PC-9 (cell line): ENCODE results near the gene LRGUK. TPM values are rescaled to one million over a fixed set of nuclear protein-coding genes. Genes with fewer than 3 reads are reported as not detected.
A peak's percentile ranks its signal among the peaks of the same experiment; 100 is the strongest.
"Not testable (repeated sequence)": the region's sequence is repeated elsewhere in the genome, so short reads cannot be mapped to it uniquely, and the experiment has no call there.

ENCODE experiments used
- Bru-seq: library from RNA; stranded (reverse); fragments of 400-500 nt; gene quantifications from one replicate; lab custom pipeline; 2021; lab: Mats Ljungman, UMichigan
- BruChase-seq, 2 experiments: library from RNA; stranded (reverse); fragments of 400-500 nt; gene quantifications; one replicate each; lab custom pipeline; 2021; lab: Mats Ljungman, UMichigan
- BruUV-seq: library from RNA; stranded (reverse); fragments of 400-500 nt; replicated peaks from 2 replicates; lab custom pipeline; 2021; lab: Mats Ljungman, UMichigan
- CTCF ChIA-PET: fragments of 300-600 bp; sonication (Branson Sonifier 250); formaldehyde crosslinking; loops from one replicate; lab custom pipeline; 2022; ENCODE audit warnings: antibody characterized with exemption; lab: Charles Lee
- POLR2A ChIA-PET: fragments of 300-600 bp; sonication (Branson Sonifier 250); formaldehyde crosslinking; loops from one replicate; lab custom pipeline; 2022; ENCODE audit warnings: antibody characterized with exemption; ENCODE audit not compliant: unreplicated experiment; lab: Charles Lee
- DNase-seq, 2 experiments: peaks; one replicate each; pipeline versions ENCODE4 v3.0.0 to v3.0.0-alpha.2; 2015 to 2022; ENCODE audit warnings: mixed read lengths in 1 of 2
- H2AFZ ChIP-seq: fragments of 200-600 bp; sonication (generic); 2 replicates; pipeline ENCODE4 v1.8.1; 2017; ENCODE audit warnings: antibody characterized with exemption
- H3F3A ChIP-seq: fragments of 200-600 bp; sonication (generic); 2 replicates; pipeline ENCODE4 v1.8.1; 2017; ENCODE audit warnings: antibody characterized with exemption, mild to moderate bottlenecking, low read depth; ENCODE audit not compliant: insufficient read depth
- H3K27ac ChIP-seq: fragments of 200-600 bp; sonication (generic); 2 replicates; pipeline ENCODE4 v1.6.1; 2016; ENCODE audit warnings: mixed run types
- H3K27me3 ChIP-seq: fragments of 200-600 bp; sonication (generic); 2 replicates; pipeline ENCODE4 v1.6.1; 2016; ENCODE audit warnings: low read depth, mixed run types; ENCODE audit not compliant: insufficient read depth
- H3K36me3 ChIP-seq: fragments of 200-600 bp; sonication (generic); 2 replicates; pipeline ENCODE4 v1.6.1; 2016; ENCODE audit warnings: low read depth, mixed run types
- H3K4me1 ChIP-seq: fragments of 200-600 bp; sonication (generic); replicated peaks from 2 replicates; pipeline ENCODE4 v1.6.1; 2016; ENCODE audit warnings: mixed run types; ENCODE audit not compliant: insufficient read depth
- H3K4me2 ChIP-seq: fragments of 200-600 bp; sonication (generic); 2 replicates; pipeline ENCODE4 v1.6.1; 2017; ENCODE audit warnings: mixed run types
- H3K4me3 ChIP-seq: fragments of 200-600 bp; sonication (generic); 2 replicates; pipeline ENCODE4 v1.6.1; 2016; ENCODE audit warnings: mixed run types
- H3K79me2 ChIP-seq: fragments of 200-600 bp; sonication (generic); 2 replicates; pipeline ENCODE4 v1.6.1; 2017; ENCODE audit warnings: low read depth, mixed run types
- H3K9me2 ChIP-seq: fragments of 200-600 bp; sonication (generic); 2 replicates; pipeline ENCODE4 v1.8.1; 2017; ENCODE audit warnings: mild to moderate bottlenecking; ENCODE audit not compliant: insufficient read depth
- H3K9me3 ChIP-seq: fragments of 200-600 bp; sonication (generic); 2 replicates; pipeline ENCODE4 v1.8.1; 2016; ENCODE audit warnings: low read depth; ENCODE audit not compliant: insufficient read depth
- H4K20me1 ChIP-seq: fragments of 200-600 bp; sonication (generic); 2 replicates; pipeline ENCODE4 v1.8.1; 2017; ENCODE audit not compliant: insufficient read depth
- EZH2 ChIP-seq: fragments of 200-600 bp; sonication (generic); IDR thresholded peaks from 2 replicates; pipeline ENCODE4 v1.8.0; 2017; ENCODE audit warnings: antibody characterized with exemption, low read depth
- intact Hi-C: fragments of 100-400 bp; cut with micrococcal nuclease; formaldehyde crosslinking; loops from one replicate; pipeline ENCODE4 v1.10.0; 2022; ENCODE audit not compliant: unreplicated experiment
- long read RNA-seq: library from polyadenylated mRNA; stranded (forward); transcript quantifications from one replicate; pipeline ENCODE4 v2.0.0, GENCODE V29; 2022
- total RNA-seq: library from RNA; stranded (reverse); gene quantifications from 2 replicates; pipeline ENCODE4 v1.2.3, GENCODE V29; 2021
- TF ChIP-seq, protein P1 (sequence below): fragments of 200-600 bp; sonication (generic); conservative IDR thresholded peaks from 2 replicates; pipeline ENCODE4 v1.6.1; 2017; ENCODE audit warnings: mixed run types, antibody characterized with exemption, mild to moderate bottlenecking, moderate library complexity

LRGUK gene, protein sequence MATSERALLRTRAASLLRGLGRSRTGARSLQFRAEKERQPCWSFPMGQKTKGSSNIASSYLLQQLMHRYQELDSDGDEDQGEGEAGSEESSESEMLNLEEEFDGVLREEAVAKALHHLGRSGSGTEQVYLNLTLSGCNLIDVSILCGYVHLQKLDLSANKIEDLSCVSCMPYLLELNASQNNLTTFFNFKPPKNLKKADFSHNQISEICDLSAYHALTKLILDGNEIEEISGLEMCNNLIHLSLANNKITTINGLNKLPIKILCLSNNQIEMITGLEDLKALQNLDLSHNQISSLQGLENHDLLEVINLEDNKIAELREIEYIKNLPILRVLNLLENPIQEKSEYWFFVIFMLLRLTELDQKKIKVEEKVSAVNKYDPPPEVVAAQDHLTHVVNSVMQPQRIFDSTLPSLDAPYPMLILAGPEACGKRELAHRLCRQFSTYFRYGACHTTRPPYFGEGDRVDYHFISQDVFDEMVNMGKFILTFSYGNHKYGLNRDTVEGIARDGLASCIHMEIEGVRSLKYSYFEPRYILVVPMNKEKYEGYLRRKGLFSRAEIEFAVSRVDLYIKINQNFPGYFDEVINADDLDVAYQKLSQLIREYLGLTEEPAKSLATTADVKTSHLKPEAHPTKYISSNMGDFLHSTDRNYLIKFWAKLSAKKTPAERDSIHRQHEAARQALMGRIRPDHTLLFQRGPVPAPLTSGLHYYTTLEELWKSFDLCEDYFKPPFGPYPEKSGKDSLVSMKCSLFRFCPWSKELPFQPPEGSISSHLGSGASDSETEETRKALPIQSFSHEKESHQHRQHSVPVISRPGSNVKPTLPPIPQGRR
- 0.60 and 2.3 TPM in 2 replicates for total RNA-seq
- percentile 35 among the genes with signal in this experiment for Bru-seq, nascent RNA
- BruChase-seq, experiment 1, labeled RNA remaining after a 2-hour chase = percentile 41 among the genes with signal in this experiment
- BruChase-seq, experiment 2, labeled RNA remaining after a 6-hour chase = percentile 33 among the genes with signal in this experiment
- long read RNA-seq, partial matches to known transcripts = 1 of 1 reads
- long read RNA-seq, other reads (novel, unspliced or antisense) = 0 of 1 reads

GRCh38 chr7:134126966-134127848, at the start of gene LRGUK:
Gene LRGUK, plus strand, starts transcription at chr7:134127340. Its CDS starts 28 bp downstream, at chr7:134127368.
- BruUV-seq = no TSS peak

GRCh38 chr7:134077560-134077959, 49.6 kb upstream of the LRGUK start:
- H4K20me1 ChIP-seq, H3K9me2 ChIP-seq, H3K36me3 ChIP-seq, CTCF ChIA-PET, H3K27me3 ChIP-seq, H3K4me3 ChIP-seq, H3K4me1 ChIP-seq, H3F3A ChIP-seq, H3K9me3 ChIP-seq, H3K79me2 ChIP-seq, BruUV-seq, intact Hi-C loops, H3K27ac ChIP-seq, DNase-seq, H3K4me2 ChIP-seq, POLR2A ChIA-PET, H2AFZ ChIP-seq: not testable (repeated sequence)

More at GRCh38 chr7:134126966-134127848, at the start of gene LRGUK:
- peak within 1 kb of the TSS; percentile 71 for H3K4me3 ChIP-seq
- no peaks in the 10 kb centered on the region for H3K9me3 ChIP-seq
- peaks cover 10% of the 10 kb centered on the region; the same call in 1 of the 2 replicates for H3K4me1 ChIP-seq
- H3K79me2 ChIP-seq = no peaks in the 10 kb centered on the region
- no peak within 1 kb of the TSS for H3K27ac ChIP-seq
- H3K27me3 ChIP-seq = 0 out of 2 replicates have a peak, but pooled peaks cover 8% of the 10 kb centered on the region
- ChIA-PET CTCF (no interaction called here), POLR2A (interaction anchor here (0.6 to 0.7 kb wide), 2 partner anchors 47 to 1216 kb away, joined by 9 to 10 read pairs; no protein-coding TSS in a partner anchor)
- intact Hi-C loops = no loop called here
- H3K9me2 ChIP-seq = no peaks in the 10 kb centered on the region
- no peaks in the 10 kb centered on the region for H3K36me3 ChIP-seq
- no peaks in the 10 kb centered on the region for H3F3A ChIP-seq
- H4K20me1 ChIP-seq = no peaks in the 10 kb centered on the region
- H3K4me2 ChIP-seq = peak within 1 kb of the TSS; percentile 93
- no peak for TF ChIP-seq EZH2
- TF ChIP-seq, protein P1, sequence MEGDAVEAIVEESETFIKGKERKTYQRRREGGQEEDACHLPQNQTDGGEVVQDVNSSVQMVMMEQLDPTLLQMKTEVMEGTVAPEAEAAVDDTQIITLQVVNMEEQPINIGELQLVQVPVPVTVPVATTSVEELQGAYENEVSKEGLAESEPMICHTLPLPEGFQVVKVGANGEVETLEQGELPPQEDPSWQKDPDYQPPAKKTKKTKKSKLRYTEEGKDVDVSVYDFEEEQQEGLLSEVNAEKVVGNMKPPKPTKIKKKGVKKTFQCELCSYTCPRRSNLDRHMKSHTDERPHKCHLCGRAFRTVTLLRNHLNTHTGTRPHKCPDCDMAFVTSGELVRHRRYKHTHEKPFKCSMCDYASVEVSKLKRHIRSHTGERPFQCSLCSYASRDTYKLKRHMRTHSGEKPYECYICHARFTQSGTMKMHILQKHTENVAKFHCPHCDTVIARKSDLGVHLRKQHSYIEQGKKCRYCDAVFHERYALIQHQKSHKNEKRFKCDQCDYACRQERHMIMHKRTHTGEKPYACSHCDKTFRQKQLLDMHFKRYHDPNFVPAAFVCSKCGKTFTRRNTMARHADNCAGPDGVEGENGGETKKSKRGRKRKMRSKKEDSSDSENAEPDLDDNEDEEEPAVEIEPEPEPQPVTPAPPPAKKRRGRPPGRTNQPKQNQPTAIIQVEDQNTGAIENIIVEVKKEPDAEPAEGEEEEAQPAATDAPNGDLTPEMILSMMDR = no peak
- DNase-seq = peak; percentile 65 to 71
- H2AFZ ChIP-seq = peak within 1 kb of the TSS; percentile 95

DNA sequence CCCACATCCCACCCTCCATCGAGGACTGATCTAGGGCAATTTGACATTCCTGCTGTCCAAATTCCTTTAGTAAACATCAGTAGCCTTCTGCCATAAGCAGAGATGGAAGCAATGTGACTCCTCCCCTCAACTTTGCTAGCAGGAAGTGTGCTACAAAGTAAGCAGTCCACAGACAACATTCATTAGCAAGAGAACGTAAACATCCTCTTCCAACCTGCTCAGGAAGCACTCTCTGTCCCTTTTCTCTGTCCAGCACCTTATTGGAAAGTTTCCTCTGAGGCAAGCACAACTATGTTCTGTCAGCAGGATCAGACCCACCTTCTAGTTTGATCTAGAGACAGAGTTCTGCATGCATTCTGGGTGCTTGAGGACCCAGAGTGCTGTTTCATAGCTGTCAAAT, 48.1 kb upstream of the LRGUK start:
- DNase-seq = no peak
- Histone ChIP-seq H3K9me2 (no peaks in the 10 kb centered on the region), H3K4me3 (no peak overlapping the region), H3K9me3 (0 out of 2 replicates have a peak, but pooled peaks cover 3% of the 10 kb centered on the region), H3K4me1 (no peaks in the 10 kb centered on the region), H3K27me3 (no peaks in the 10 kb centered on the region), H3K4me2 (no peak overlapping the region), H4K20me1 (no peaks in the 10 kb centered on the region), H3K27ac (no peak overlapping the region), H3K36me3 (no peaks in the 10 kb centered on the region), H3K79me2 (no peaks in the 10 kb centered on the region), H3F3A (no peaks in the 10 kb centered on the region), H2AFZ (no peak overlapping the region)
- ChIA-PET POLR2A (no interaction called here), CTCF (no interaction called here)
- intact Hi-C loops = no loop called here
- no TSS peak for BruUV-seq
- no peak for TF ChIP-seq EZH2
- TF ChIP-seq, protein P1 = no peak
